Measurements from ENCODE around the gene TLL1.

Gene TLL1

DNA sequence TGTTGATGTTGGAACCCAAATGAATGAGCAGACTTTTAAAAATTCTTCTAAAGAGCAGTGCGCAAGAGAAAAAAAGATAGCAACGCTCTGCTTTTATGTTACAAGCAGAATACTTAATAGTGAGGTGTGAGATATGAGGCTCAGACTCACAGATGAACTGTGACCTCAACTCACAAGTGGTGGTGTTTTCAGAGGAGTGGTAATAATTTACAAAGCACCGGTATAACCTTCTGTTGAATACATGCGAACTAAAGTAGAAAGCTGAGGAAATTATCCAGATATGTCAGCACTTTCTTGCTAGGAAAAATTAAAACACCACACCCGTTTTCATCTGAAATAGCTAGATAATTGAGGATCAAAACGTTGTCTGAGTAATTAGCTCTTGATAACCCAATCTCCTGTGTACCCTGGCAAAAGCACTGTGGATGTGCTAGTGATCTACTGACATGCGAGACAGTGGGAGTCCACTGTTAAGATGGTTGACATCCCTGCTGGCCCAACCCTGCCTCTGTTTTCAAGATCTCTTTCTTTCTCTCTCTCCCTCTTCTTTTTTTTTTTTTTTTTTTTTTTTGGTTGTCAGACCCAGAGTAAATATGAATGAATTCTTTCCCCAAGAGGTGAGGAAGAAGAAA lies 6.9 kb upstream of the TLL1 start:
- TF ChIP-seq CTCF (IDR thresholded peaks at IDR 0.05) = no peak
- Histone ChIP-seq H3K27ac (no peak overlapping the region), H3K4me3 (no peak overlapping the region)
- no peak for DNase-seq (ENCODE audit: low spot score)

GRCh38 chr4:165867961-165868360 lies 5.1 kb upstream of the TLL1 start:
- H3K4me3 ChIP-seq = no peak overlapping the region
- no peak overlapping the region for H3K27ac ChIP-seq
- DNase-seq (ENCODE audit: low spot score) = no peak
- no peak for TF ChIP-seq CTCF (IDR thresholded peaks at IDR 0.05)

- no peak for TF ChIP-seq CTCF (IDR thresholded peaks at IDR 0.05)
- DNase-seq (ENCODE audit: low spot score) = no peak
- Histone ChIP-seq H3K4me3 (peak overlapping the region; percentile 78), H3K27ac (peak overlapping the region in 1 of 2 donors; percentile 38)
Measured at GRCh38 chr4:165873298-165874071, 448 bp downstream of the TLL1 start.

DNA sequence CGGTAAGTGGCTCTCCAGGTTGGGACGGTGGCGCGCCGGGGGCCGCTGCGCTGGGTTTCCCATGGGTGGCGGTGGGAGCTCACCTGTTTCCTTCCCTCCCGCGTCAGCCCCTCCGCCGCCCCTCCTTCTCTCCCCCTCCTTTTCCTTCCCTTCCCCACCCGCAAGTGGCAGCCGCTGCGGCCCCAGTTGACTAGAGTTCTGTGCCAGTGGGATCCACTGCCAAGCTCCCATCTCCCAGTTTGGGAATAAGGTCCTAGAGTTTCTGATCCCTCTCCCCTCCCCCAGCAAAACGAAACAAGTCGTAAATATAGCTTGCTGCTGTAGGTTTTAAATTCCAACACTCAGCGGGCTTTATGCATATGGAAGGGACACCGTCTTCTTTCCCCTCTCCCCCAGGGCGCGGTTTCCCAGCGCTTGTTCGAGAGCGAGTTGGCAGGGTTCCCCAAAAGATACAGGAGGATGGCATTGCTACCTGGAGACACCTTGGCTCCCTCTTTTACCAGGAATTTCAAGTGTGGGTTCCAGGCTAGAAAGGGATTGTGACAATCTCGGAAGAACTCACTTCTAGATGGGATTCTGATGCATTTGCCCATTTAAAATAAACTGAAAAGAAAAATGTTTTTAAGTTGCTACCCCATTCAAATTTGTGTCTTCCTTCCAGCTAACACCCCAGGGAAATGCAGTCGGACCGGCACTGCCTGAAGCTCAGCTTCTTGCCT lies 1.2 kb downstream of the TLL1 start:
- no peak for DNase-seq (ENCODE audit: low spot score)
- H3K4me3 ChIP-seq = peak overlapping the region; percentile 78
- no peak for TF ChIP-seq CTCF (IDR thresholded peaks at IDR 0.05)
- H3K27ac ChIP-seq = peak overlapping the region in 1 of 2 donors; percentile 38

DNA sequence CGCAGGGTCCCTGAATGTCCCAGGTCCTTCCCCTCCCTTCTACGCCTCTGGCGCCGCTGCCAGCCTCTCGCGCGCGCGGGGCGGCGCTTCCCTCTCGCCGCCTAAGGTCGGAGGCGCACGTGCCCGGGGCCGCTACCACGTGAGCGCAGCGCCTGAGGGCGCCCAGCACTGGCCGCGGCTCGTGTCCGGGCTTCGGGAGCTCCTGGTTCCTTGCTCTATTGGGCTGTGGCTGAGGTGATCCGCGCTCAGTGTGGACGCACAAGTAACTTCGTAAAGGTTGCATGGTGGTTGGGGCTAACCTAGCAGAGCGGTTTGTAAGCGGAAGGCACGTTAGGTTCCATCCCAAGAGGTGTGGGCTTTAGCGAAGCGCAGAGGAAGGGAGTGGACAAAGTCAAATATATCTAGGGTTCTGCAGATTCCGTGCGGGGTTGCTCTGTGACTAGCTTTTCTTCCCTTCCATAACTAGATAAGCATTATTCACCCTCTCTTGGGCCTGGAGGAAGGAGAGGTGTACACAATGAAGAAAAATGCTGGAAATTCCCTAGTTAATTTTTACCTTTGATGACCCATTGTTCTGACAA lies 1.8 kb downstream of the TLL1 start:
- peak overlapping the region; percentile 78 for H3K4me3 ChIP-seq
- no peak for DNase-seq (ENCODE audit: low spot score)
- TF ChIP-seq CTCF (IDR thresholded peaks at IDR 0.05) = no peak
- no peak overlapping the region for H3K27ac ChIP-seq

DNA sequence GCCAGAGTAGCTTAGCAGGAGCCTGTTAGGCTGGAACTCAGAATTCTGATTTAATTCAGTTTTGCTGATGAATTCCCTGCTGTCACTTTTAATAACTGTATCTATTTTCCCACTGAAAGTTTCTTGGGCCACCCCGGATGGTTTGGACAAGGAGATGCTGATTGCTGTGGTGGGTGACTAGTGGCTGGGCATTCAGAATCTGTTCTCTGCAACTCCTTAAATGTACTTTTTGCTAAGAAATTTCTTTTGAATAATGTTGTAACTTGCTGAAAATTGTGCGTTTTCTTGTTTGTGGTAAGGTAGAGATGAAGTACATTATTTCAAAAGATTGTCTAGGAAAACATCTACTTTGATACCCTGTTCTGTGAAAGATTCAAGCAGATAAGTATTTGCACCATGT lies 2.4 kb downstream of the TLL1 start:
- no peak for DNase-seq (ENCODE audit: low spot score)
- TF ChIP-seq CTCF (IDR thresholded peaks at IDR 0.05) = no peak
- Histone ChIP-seq H3K27ac (no peak overlapping the region), H3K4me3 (no peak overlapping the region)
